ENCODE data around the gene SYP. TPM values are rescaled to one million over a fixed set of nuclear protein-coding genes. Genes with fewer than 3 reads are reported as not detected.

SYP gene
- total and polyA plus RNA-seq, 8 donors: 0.89 to 211 (median 3.9) TPM; not detected in 1

GRCh38 chrX:49202022-49202421 lies 2.0 kb upstream of the SYP start:
- 28 to 61% (median 46%) methylated on average over 2 of the region's 2 CpGs for WGBS, 5 donors
- Histone ChIP-seq H3K9me3 (no peaks in the 10 kb centered on the region), H3K36me3 (no peaks in the 10 kb centered on the region), H3K27ac (no peak overlapping the region), H3K27me3 (peaks cover 0 to 14% (median 0%) of the 10 kb centered on the region in 3 donors), H3K4me1 (peaks cover 0 to 22% (median 10%) of the 10 kb centered on the region in 4 donors), H3K4me3 (no peak overlapping the region)
- no peak for TF ChIP-seq POLR2A (IDR thresholded peaks at IDR 0.05)
- TF ChIP-seq CTCF (IDR thresholded peaks at IDR 0.05): no peak
- no peak for TF ChIP-seq POLR2AphosphoS5 (IDR thresholded peaks at IDR 0.05)
- no peak for TF ChIP-seq EP300 (IDR thresholded peaks at IDR 0.05)
- peak in 1 of 2 donors; percentile 34 for DNase-seq
- intact Hi-C loops (cut with DNase I; ENCODE audit: low total_unique reads): no loop called here

DNA sequence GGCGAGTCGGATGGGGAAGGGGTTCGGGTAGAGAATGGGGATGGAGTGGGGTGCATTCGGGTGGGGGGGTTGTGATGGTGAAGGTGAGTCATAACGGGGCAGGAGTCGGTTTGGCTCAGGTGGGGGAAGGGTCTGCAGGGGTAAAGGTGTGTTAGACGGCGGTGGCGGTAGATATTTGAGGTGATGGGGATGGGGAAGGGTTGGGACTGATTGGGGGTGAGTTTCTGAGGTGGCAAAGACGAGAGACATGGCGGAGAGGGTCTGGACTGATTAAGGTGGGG lies 738 bp downstream of the SYP start:
- Histone ChIP-seq H3K4me1 (peaks cover 0 to 22% (median 10%) of the 10 kb centered on the region in 4 donors), H3K36me3 (no peaks in the 10 kb centered on the region), H3K9me3 (no peaks in the 10 kb centered on the region), H3K27me3 (peaks cover 0 to 9% (median 0%) of the 10 kb centered on the region in 3 donors), H3K27ac (no peak overlapping the region), H3K4me3 (peak overlapping the region in 1 of 4 donors; percentile 44)
- intact Hi-C loops (cut with DNase I; ENCODE audit: low total_unique reads): no loop called here
- no peak for DNase-seq
- TF ChIP-seq CTCF (IDR thresholded peaks at IDR 0.05): no peak
- no peak for TF ChIP-seq POLR2A (IDR thresholded peaks at IDR 0.05)
- no peak for TF ChIP-seq POLR2AphosphoS5 (IDR thresholded peaks at IDR 0.05)
- no peak for TF ChIP-seq EP300 (IDR thresholded peaks at IDR 0.05)
- 4 to 48% (median 13%) methylated on average over 11 of the region's 11 CpGs for WGBS, 5 donors

GRCh38 chrX:49198540-49199314 lies 1.3 kb downstream of the SYP start:
- Histone ChIP-seq H3K4me3 (no peak overlapping the region), H3K4me1 (peaks cover 0 to 22% (median 10%) of the 10 kb centered on the region in 4 donors), H3K9me3 (no peaks in the 10 kb centered on the region), H3K27ac (no peak overlapping the region), H3K27me3 (peaks cover 0 to 9% (median 0%) of the 10 kb centered on the region in 3 donors), H3K36me3 (no peaks in the 10 kb centered on the region)
- 11 to 45% (median 15%) methylated on average over 12 of the region's 12 CpGs for WGBS, 5 donors
- no peak for TF ChIP-seq CTCF (IDR thresholded peaks at IDR 0.05)
- no peak for TF ChIP-seq POLR2AphosphoS5 (IDR thresholded peaks at IDR 0.05)
- no peak for TF ChIP-seq POLR2A (IDR thresholded peaks at IDR 0.05)
- TF ChIP-seq EP300 (IDR thresholded peaks at IDR 0.05): no peak
- intact Hi-C loops (cut with DNase I; ENCODE audit: low total_unique reads): no loop called here
- DNase-seq: no peak

DNA sequence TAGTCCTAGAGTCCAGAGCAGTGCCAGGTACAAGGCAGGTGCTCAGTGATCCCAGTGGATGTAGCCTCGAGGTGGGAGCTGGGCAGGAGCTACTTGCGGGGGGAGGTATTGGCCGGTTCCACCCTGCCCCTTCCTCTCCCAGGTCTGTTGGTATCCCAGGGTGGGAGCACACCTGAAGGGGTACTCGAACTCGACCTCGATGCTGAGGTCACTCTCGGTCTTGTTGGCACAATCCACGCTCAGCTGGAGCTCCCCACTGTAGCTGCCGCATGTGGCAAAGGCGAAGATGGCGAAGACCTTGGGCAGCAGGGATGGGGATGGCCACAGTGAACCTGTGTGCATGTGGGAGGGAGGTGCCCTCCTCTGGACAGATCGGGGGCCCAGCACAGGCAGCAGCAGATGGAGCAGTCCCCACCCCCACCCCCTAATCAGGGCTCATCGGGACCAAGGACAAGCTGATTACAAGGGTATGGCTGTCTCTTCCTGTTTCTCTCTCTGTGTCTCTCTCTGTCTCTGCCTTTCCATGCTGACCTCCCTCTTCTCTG lies 2.4 kb downstream of the SYP start:
- TF ChIP-seq EP300 (IDR thresholded peaks at IDR 0.05) (no peak), POLR2AphosphoS5 (IDR thresholded peaks at IDR 0.05) (no peak), POLR2A (IDR thresholded peaks at IDR 0.05) (no peak), CTCF (IDR thresholded peaks at IDR 0.05) (no peak)
- H3K36me3 ChIP-seq: no peaks in the 10 kb centered on the region
- WGBS, 5 donors: 58 to 79% (median 73%) methylated on average over 5 to 13 of the region's 13 CpGs
- DNase-seq: no peak
- H3K27me3 ChIP-seq: peaks cover 0 to 9% (median 0%) of the 10 kb centered on the region in 3 donors
- no peak overlapping the region for H3K4me3 ChIP-seq
- peaks cover 0 to 25% (median 10%) of the 10 kb centered on the region in 4 donors for H3K4me1 ChIP-seq
- no peak overlapping the region for H3K27ac ChIP-seq
- no peaks in the 10 kb centered on the region for H3K9me3 ChIP-seq
- intact Hi-C loops (cut with DNase I; ENCODE audit: low total_unique reads): no loop called here
